NAMALWA (cell line): Measurements from ENCODE around the gene MMP3.
"Not testable (repeated sequence)": the region's sequence is repeated elsewhere in the genome, so short reads cannot be mapped to it uniquely, and the experiment has no call there.

Source experiments
- DNase-seq: peaks from one replicate; pipeline ENCODE4 v3.0.0-alpha.2; 2015; ENCODE audit warnings: low spot score

Gene MMP3

DNA sequence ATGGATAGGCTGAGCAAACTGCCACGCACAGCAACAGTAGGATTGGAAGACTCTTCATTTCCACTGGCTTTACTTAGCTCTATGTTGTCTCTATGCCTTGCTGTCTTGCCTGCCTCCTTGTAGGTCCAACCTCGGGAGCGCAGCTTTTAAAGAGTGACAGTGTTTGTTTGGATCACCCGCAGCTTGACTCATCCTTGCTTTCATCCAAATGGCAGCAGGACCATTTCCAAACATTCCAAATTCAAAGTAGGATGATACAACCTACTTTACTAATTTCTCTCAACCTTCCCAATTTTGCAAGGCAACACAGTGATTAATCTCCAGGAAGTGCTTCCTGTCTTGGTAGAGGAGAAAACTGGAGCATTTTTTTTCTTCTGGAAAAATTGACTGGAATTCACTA lies at the start of gene MMP3:
MMP3 (minus strand) TSS at position 121 of the 400 bp plus-strand sequence; CDS start at position 58, 63 bp downstream.
- DNase-seq = no peak

DNA sequence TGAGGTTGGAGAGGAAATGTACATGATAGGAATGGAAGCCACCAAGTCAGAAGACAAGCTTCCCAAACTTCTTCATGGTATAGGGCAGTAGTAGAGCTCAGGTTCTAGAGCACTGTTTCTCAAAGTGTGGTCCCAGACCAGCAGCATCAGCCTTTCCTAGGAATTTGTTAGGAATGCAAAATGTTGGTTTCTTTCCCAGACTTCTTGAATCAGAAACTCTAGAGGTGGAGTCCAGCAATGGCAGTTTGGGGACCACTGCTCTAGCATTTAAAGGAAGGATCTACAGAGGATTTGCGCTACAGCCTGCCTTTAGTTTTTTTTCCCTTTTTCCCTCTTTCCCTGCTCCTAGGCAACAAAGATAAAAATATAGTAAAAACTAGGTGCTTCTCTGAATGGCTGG lies 48.3 kb upstream of the MMP3 start:
- DNase-seq = no peak

DNA sequence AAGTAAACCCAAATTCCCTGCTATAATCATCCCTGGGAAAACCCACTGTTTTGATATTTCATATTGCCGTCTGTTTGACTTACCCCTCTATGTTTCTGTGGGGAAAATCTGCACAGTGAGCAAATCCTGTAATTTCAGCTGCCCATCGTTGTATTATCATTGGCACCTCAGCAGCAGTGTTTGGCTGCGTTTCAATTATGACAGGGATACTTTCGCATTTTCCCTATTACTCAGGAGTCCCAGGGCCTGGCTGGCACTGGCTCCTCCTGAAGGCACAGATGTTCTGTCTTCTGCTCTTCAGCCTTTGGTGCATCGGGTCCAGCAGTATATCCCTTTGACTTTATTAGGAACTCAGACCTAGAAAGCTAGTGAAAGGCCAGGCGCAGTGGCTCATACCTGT lies 43.6 kb upstream of the MMP3 start:
- DNase-seq = no peak

GRCh38 chr11:102883141-102883540 lies 39.7 kb upstream of the MMP3 start:
- DNase-seq = no peak

DNA sequence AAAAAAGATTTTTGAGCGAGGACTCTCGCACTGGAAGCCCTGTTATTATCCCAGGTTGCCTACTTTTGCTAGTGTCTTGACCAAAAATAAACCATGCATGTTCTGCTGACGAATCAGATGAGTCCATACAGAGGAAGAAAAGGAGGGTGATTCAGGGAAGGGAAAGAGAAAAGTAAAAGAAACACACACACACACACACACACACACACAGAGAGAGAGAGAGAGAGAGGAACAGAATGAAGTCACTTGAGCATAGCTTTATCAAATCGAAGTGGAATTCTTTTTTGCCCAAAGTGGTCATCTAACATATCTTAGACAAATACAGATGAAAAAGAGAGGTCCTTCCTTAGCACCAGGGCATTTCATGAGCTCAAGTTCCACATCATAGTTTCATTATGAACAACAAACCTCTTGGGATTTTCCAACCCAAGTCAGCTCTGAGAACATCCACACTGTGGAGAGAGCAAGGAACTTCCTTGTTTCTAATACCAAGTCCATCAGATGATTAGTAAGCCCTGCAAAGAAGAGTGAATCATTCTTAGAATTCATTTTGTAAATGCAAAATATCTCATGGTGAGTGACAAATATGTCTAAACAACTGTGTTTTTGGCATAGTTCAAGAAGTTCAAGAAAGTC lies 39.1 kb upstream of the MMP3 start:
- DNase-seq = peak; percentile 7

DNA sequence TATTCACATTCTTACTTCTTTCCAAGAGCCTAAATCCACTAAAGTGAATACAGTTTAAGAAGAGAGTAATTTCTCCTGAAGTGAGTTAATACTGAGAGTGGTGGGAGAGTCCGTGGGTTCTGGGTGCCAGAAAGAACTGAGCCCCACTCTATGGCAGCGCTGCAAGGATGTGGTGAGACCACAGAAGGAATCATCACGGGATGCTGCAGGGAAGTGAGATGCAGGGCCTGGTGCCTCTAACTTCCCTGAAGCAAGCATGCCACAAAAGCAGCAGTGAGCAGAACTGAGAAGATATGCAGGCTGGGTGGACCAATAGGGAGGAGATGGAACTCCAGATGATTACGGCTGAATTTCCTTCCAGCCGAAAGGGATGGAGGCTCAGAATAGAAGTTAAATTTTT lies 36.4 kb upstream of the MMP3 start:
- DNase-seq = no peak

DNA sequence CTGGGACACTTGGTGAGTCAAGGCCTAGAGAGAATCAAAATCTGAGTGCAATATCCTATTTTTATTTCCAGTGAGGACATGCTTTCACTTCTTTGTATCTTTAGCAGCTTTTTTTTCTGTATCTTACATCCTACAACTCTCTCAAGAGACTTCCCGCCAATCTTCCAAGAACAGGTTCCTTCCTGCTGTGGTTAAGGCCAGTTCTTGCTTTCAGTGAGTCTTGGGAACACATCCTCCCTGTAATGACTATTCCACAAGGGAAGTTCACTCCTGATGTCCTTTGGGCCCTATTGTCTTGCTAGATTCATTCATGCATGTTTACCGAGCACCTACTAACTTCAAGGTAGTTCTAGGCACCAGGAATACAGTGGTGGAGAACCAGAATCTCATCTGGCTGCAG lies 35.2 kb upstream of the MMP3 start:
- no peak for DNase-seq

DNA sequence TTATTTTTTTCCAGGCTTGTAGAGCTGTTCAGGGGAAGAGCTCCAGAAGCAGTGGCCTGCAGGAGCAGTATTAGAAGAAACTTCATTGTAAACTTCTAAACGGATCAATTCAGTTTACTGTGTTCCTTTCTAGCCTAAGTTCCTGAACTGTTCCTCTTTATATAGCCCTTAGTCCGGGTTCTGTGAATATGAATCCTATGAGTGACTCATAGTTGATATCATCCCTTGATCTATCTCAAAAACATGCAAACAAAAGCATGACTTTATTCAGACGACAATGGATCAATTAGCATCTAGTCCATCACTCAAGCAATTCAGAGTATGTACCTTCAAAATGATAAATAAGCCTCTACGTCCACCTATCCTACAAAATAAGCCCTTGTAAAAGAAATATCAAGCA lies 31.4 kb upstream of the MMP3 start, which contains the start of gene MMP12:
MMP12 (minus strand) TSS at position 131 of the 400 bp plus-strand sequence; CDS start at position 86, 45 bp downstream.
- no peak for DNase-seq

DNA sequence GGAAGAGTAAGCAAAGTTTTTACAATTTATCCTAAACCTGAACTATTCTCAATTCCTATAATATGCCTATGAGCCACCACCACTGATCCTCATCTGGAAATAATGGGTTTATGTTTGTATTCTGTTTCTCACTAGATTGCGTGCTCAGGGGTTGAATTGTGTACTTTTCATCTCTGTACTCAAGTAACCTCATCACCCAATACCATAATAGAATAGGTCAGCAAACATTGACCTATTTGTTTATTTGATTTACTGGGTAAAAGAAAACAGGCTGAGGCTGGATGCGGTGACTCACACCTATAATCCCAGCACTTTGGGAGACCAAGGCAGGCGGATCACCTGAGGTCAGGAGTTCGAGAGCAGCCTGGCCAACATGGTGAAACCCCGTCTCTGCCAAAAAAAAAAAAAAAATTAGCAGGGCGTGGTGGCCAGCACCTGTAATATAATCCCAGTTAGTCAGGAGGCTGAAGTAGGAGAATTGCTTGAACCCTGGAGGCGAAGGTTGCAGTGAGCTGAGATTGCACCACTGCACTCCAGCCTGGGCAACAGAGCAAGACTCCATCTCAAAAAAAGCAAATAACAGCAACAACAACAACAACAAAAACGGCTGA lies 26.1 kb upstream of the MMP3 start:
- DNase-seq = not testable (repeated sequence)

- DNase-seq = no peak
Measured at GRCh38 chr11:102868339-102868738, 24.9 kb upstream of the MMP3 start.

DNA sequence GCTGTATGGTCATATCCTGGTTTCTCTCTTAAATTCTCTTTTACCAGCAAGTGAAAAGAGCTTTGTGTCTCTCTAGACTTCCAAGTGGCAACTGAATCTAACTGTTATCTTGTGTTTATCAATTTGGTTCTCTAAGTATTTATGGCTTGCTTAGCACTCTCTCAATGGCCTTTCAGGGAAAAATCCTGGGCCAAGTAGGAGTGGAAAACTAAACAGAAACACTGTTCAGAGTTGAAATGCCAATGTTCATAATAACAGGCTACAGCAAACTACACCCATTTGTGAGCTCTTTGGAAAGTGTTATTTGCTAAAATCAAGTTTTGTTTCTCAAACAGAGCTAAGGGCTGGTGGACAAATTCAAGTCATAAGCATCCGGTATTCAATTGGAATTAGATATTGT lies 21.3 kb upstream of the MMP3 start:
- DNase-seq = no peak

- no peak for DNase-seq
Measured at GRCh38 chr11:102853956-102854355, 10.5 kb upstream of the MMP3 start.

DNA sequence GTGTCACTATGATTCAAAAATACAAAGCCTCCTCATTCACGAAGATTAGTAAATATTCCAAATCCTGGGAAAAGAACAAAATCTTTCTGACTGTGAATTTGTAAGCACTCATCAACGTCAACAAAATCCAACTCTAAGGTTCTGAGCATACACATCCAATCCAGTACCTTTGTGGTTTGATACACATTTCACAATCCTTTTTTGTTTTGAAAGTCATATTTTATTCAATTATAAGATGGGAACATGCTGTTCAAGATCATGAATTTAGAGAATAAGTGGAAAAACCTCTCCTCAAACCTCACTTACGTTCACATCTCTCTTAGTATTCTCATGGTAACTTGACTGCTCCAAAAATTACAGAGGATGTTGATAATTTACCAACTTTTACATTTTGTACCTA lies 9.6 kb upstream of the MMP3 start:
- DNase-seq = no peak

- DNase-seq = no peak
Measured at GRCh38 chr11:102850973-102851745, 7.8 kb upstream of the MMP3 start.

- no peak for DNase-seq
Measured at GRCh38 chr11:102849311-102849710, 5.9 kb upstream of the MMP3 start.

- DNase-seq = no peak
Measured at GRCh38 chr11:102846292-102846691, 2.9 kb upstream of the MMP3 start.

DNA sequence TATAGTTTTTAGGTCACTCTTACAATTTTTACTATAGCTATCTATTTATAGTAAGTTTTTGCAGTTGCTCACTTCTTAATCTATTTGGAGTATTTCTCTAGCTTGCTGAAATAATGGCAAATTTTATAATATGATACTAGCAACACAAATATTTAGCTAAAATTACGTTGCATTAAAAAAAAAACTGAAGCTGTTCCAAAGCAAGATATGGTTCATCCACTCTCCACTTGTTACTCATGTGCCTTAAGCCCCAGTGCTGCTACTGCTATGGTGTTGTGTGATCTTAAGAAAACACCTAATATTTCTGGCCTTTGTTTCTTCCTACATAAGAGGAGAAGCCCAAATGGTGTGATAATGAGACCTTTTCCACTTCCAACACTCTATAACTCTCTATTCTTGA lies 479 bp downstream of the MMP3 start:
- no peak for DNase-seq

DNA sequence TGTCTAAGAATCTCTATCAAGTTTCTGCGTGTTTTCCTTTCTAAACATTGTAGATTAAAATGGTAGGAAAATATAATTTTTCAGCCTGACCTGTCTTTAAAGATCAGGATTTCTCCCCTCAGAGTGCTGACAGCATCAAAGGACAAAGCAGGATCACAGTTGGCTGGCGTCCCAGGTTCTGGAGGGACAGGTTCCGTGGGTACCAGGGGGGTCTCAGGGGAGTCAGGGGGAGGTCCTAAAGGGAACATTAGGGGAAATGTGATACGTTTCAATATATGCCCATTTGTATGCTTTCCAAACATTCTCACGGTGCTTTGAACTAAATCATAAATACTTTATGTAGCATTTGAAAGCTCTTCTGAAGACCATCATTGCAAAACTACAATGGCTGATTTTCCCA lies 3.4 kb downstream of the MMP3 start:
- no peak for DNase-seq

- DNase-seq = no peak
Measured at GRCh38 chr11:102837646-102838045, 5.8 kb downstream of the MMP3 start.

DNA sequence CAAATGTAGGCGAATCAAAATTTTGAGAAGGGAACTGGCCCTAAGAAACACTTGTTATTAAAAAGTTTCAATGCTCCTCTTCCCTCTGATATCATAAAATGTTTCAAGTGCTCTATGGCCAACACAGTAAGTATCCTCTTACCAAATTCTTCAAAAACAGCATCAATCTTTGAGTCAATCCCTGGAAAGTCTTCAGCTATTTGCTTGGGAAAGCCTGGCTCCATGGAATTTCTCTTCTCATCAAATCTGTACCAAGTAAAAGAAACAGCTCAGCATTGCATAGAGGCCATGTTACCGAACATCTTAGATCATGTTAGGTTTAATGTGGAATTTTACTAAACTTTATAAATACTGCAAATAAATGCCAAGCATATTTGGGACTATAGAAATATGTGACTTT lies 6.3 kb downstream of the MMP3 start:
- no peak for DNase-seq

- DNase-seq = no peak
Measured at GRCh38 chr11:102836290-102836875, 7.0 kb downstream of the MMP3 start.

- no peak for DNase-seq
Measured at GRCh38 chr11:102833731-102834130, 9.7 kb downstream of the MMP3 start.

DNA sequence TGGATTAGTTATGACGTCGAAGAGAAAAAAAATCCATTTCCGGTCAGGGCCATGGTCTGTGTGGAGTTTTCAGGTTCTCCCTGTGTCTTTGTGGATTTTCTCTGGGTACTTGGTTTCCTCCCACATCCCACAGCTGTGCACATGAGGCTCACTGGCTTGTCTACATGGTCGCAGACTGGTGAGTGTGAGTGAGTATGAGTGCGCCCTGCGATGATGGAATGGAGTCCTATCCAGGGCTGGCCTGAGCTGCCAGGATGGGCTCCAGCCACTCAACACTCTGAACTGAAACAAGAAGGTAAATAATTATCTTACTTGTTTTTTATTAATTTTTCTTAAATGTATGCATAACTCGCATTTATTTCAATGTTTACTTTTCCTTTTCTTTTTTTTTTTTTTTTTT lies 10.8 kb downstream of the MMP3 start:
- no peak for DNase-seq
